ENCODE measurements around the gene CAPN11. TPM values are rescaled to one million over a fixed set of nuclear protein-coding genes. Genes with fewer than 3 reads are reported as not detected.
A peak's percentile ranks its signal among the peaks of the same experiment; 100 is the strongest.

The CAPN11 gene
- total RNA-seq, 2 donors from 2014 or later = 0.16 to 0.44 TPM

DNA sequence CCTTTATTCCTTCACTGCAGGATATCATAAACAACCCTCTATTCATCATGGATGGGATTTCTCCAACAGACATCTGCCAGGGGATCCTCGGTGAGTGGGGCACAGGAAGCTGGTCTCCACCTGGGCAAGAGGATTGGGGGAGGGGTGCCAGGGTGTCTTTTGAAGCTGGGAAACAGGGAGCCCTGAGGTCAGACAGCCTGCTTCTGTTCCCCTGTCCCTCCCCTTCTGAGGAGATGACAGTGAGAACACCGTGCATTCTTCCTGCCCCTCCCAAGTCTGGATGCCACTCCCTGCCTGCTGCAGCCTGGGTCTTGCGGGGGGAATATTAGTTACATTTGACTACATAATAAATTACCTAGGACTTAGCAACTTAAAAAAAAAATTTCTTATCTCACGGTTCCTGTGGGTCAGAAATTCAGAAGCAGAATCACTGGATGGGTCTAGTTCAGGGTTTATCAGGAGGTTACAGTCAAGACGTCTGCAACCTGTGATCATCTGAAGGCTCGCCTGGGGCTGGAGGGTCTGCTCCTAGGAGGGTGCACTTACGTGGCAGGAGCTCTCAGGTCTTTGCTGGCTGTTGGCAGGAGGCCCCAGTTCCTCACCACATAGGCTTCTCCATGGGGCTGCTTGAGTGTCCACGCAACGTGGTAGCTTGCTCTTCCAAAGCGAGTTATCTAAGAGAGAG lies 11.4 kb downstream of the CAPN11 start:
- H3K9me3 ChIP-seq = no peaks in the 10 kb centered on the region
- no peak overlapping the region for H3K4me3 ChIP-seq
- H3K27ac ChIP-seq = no peak overlapping the region
- no peaks in the 10 kb centered on the region for H3K27me3 ChIP-seq
- H3K4me1 ChIP-seq = peaks cover 0 to 4% of the 10 kb centered on the region in 2 donors
- TF ChIP-seq, protein P1, sequence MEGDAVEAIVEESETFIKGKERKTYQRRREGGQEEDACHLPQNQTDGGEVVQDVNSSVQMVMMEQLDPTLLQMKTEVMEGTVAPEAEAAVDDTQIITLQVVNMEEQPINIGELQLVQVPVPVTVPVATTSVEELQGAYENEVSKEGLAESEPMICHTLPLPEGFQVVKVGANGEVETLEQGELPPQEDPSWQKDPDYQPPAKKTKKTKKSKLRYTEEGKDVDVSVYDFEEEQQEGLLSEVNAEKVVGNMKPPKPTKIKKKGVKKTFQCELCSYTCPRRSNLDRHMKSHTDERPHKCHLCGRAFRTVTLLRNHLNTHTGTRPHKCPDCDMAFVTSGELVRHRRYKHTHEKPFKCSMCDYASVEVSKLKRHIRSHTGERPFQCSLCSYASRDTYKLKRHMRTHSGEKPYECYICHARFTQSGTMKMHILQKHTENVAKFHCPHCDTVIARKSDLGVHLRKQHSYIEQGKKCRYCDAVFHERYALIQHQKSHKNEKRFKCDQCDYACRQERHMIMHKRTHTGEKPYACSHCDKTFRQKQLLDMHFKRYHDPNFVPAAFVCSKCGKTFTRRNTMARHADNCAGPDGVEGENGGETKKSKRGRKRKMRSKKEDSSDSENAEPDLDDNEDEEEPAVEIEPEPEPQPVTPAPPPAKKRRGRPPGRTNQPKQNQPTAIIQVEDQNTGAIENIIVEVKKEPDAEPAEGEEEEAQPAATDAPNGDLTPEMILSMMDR (IDR thresholded peaks at IDR 0.05) = no peak
- no peak for DNase-seq (ENCODE audit: low spot score)
- H3K36me3 ChIP-seq = no peaks in the 10 kb centered on the region

DNA sequence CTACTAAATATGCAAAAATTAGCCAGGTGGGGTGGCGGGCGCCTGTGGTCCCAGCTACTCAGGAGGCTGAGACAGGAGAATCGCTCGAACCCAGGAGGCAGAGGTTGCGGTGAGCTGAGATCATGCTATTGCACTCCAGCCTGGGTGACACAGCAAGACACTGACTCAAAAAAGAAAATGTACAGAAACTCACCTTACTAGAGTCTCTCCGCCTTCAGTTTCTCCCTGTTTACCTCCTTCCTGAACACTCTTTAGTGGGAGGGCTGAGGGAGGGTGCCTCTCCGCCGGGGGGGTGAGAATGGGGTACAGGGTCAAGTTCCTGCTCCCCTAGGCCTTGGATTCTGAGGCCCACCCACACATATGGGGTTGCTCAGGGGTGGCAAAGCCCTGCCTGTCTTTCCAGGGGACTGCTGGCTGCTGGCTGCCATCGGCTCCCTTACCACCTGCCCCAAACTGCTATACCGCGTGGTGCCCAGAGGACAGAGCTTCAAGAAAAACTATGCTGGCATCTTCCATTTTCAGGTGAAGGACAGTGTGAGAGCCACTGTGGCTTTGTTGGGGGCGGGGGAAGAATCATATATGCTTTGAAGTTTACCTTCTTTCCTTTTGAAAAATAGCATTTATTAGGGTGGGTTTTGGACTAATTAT lies 13.4 kb downstream of the CAPN11 start:
- Histone ChIP-seq H3K27ac (no peak overlapping the region), H3K4me3 (no peak overlapping the region), H3K9me3 (no peaks in the 10 kb centered on the region), H3K4me1 (peaks cover 0 to 14% of the 10 kb centered on the region in 2 donors), H3K36me3 (no peaks in the 10 kb centered on the region), H3K27me3 (no peaks in the 10 kb centered on the region)
- no peak for DNase-seq (ENCODE audit: low spot score)
- TF ChIP-seq, protein P1 (IDR thresholded peaks at IDR 0.05) = no peak

DNA sequence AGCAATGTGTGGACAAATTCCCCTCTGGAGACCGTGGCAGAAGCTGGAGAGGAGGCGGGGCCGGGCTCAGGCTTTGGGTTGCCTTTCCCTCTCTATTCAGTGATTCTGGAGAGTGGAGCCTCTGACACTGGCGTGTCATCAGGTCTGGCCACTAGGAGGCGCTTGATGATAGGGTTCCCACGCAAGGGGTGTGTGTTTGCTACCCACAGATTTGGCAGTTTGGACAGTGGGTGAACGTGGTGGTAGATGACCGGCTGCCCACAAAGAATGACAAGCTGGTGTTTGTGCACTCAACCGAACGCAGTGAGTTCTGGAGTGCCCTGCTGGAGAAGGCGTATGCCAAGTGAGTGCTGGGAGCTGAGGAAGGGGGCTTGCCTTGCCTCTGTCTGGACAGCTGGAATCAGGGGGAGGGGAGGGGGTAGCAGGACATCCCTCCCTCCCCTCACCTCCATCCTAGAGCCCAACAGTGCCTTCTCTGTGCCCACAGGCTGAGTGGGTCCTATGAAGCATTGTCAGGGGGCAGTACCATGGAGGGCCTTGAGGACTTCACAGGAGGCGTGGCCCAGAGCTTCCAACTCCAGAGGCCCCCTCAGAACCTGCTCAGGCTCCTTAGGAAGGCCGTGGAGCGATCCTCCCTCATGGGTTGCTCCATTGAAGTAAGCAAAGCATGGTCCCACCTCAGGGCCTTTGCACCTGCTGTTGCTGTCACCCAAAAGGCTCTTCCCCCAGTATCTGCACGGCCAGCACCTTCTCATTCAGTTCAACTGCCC lies 14.3 kb downstream of the CAPN11 start:
- DNase-seq (ENCODE audit: low spot score) = peak; percentile 93
- no peak overlapping the region for H3K27ac ChIP-seq
- H3K27me3 ChIP-seq = no peaks in the 10 kb centered on the region
- no peak overlapping the region for H3K4me3 ChIP-seq
- peaks cover 0 to 21% of the 10 kb centered on the region in 2 donors for H3K4me1 ChIP-seq
- TF ChIP-seq, protein P1 (IDR thresholded peaks at IDR 0.05) = peak; percentile 77 to 91
- no peaks in the 10 kb centered on the region for H3K36me3 ChIP-seq
- H3K9me3 ChIP-seq = no peaks in the 10 kb centered on the region

DNA sequence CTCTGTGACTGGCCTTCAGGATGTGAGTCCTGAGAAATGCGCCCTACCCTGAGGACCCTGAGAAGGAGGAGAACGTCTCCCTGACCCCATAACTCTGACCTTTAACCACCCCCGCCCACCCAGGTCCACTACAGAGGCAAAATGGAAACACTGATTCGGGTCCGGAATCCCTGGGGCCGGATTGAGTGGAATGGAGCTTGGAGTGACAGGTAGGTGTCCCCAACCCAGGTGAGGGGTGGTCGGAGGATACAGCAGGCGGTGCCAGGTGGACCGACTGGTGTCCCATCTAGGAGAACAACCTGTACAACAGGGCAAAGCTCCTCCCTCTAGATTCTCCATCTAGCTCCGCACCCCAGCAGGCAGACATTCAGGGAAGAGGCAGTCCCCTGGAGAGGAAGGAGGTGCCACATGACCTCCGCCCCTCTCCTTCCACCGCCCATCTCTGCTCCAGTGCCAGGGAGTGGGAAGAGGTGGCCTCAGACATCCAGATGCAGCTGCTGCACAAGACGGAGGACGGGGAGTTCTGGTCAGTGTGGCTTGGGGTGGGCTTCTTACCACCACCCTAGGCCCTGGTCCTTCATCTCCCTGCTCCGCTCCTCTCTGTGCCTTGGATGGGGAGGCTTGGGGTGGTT lies 17.6 kb downstream of the CAPN11 start:
- TF ChIP-seq, protein P1 (IDR thresholded peaks at IDR 0.05) = no peak
- no peak overlapping the region for H3K27ac ChIP-seq
- no peak for DNase-seq (ENCODE audit: low spot score)
- H3K4me1 ChIP-seq = peaks cover 0 to 30% of the 10 kb centered on the region in 2 donors
- H3K27me3 ChIP-seq = no peaks in the 10 kb centered on the region
- no peak overlapping the region for H3K4me3 ChIP-seq
- no peaks in the 10 kb centered on the region for H3K9me3 ChIP-seq
- H3K36me3 ChIP-seq = no peaks in the 10 kb centered on the region

DNA sequence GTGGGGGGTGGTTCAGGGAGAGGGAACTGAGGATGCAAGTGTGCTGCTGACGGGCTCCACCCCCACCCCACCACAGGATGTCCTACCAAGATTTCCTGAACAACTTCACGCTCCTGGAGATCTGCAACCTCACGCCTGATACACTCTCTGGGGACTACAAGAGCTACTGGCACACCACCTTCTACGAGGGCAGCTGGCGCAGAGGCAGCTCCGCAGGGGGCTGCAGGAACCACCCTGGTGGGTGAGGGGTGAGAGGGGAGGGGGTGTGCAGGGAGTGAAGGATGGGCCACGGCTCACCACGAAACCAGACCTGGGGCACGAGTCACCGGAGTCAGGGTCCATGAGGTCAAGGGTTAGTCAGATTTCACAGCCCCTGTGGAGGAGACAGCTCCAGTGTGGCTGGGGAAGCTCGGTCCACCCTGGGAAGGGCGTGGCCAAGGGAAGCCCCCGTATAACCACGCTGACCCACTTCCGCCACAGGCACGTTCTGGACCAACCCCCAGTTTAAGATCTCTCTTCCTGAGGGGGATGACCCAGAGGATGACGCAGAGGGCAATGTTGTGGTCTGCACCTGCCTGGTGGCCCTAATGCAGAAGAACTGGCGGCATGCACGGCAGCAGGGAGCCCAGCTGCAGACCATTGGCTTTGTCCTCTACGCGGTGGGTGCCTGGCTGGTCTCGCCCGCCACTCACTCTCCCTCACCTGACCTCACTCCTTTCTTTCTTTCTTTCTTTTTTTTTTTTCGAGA lies 18.3 kb downstream of the CAPN11 start:
- TF ChIP-seq, protein P1 (IDR thresholded peaks at IDR 0.05) = no peak
- Histone ChIP-seq H3K27me3 (no peaks in the 10 kb centered on the region), H3K4me1 (peaks cover 0 to 30% of the 10 kb centered on the region in 2 donors), H3K4me3 (no peak overlapping the region), H3K9me3 (no peaks in the 10 kb centered on the region), H3K36me3 (no peaks in the 10 kb centered on the region), H3K27ac (no peak overlapping the region)
- DNase-seq (ENCODE audit: low spot score) = no peak

Data from right atrium auricular region (tissue), 2 donors.